Thoracic aorta endothelial cell (primary cell): ENCODE measurements around the gene WFIKKN1. TPM values are rescaled to one million over a fixed set of nuclear protein-coding genes. Genes with fewer than 3 reads are reported as not detected.

Experiments used
- total RNA-seq: library from RNA; depleted of rRNA; stranded (reverse); fragments of >200 nt; gene quantifications from 2 replicates; pipeline ENCODE4 v1.2.3, GENCODE V29; 2012

The WFIKKN1 gene
- total RNA-seq: 0.13 and 0.22 TPM in 2 replicates

DNA sequence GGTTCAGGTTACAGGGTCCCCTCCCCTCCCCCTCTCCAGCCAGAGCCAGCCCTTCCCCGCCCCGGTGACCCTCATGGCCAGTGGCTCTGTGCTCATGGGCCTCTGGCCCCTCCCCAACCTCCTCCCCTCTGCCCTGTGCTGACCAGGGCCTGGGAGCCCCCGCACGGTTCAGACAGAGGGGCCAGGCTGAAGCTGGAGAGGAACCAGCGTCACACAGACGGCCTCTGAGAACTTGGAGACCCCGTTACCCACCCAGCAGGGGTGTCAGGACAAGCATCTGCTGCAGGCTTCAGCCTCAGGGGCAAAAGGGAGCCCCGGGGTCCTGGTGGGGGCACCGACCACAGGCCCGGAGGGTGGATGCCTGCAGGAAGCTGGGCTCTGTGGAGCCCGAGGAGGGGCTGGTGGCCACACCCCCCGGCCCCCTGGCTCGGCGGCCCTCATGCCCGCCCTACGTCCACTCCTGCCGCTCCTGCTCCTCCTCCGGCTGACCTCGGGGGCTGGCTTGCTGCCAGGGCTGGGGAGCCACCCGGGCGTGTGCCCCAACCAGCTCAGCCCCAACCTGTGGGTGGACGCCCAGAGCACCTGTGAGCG lies at the start of gene WFIKKN1:
WFIKKN1 (plus strand) TSS at position 171 of the 591 bp plus-strand sequence; CDS start at position 440, 269 bp downstream.

DNA sequence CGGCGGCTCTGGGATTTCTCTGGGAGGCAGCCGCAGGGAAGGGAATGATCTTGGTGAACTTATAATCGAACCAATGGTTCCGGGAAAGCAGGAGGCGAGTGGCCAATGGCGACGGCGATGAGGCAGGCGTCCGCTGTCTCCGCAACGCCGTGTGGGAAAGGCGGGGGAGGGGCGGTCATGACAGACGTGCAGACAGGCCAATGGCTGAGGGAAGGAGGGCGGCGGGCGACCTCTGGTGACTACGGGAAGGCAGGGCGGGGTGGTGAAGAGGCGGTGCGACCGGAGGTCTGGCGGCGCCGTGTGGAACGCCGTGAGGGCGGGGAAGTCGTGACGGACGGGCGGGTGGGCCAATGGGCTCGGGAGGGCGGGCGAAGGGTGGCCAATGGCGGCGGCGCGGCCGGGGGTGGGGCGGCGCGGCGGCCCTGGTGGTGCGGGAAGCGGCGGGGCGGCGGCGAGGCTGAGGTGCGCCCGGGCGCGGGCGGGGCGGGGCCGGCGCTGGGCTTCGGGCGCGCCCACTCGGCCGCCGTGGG lies 41.1 kb upstream of the WFIKKN1 start, which contains the start of gene RAB40C:
RAB40C (plus strand) TSS at position 409 of the 530 bp plus-strand sequence. CDS start 226 bp downstream, outside the sequence.

DNA sequence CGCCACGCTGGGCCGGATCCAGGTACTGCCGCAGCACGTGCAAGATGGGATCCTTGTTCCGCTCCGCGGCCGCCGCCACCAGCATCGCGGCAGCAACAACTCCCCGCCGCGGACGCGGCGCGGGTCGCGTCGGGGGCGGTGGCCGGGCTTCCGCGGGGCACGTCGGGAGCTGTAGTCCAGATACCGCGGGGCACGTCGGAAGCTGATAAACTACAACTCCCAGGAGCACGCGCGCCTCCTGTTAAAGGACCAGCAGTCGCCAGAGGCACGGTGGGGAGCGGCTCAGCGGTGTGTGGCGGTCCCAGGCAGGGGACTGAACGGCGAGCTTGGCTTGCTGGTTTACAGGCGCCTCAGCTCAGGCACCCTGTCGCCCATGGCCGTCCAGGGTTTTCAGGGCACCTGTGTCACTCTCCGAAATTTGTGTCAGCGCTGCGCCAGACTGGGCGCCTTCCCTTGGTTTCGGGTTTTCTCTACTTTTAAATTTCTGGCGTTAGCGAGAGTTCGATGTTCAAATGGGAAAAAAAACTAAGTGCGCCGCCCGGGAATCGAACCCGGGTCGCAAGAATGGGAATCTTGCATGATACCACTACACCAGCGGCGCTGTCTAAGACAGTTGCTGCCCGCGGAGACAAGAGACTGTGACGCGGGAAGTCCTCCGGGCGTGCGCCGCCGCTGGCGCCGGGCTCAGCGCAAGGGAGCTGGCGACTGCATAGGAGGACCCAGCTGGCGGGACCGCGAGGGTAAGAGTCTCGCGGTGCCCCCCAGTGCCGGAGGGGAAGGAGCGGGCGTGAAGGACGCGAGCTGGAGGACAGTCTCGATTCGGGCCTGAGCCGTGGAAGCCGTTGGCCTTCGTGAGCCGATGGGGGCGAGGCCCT lies 5.7 kb downstream of the WFIKKN1 start, which contains the start of gene METTL26:
METTL26 (minus strand) TSS at position 100 of the 875 bp plus-strand sequence; CDS start at position 85, 15 bp downstream.

GRCh38 chr16:641326-642188 lies 10.8 kb downstream of the WFIKKN1 start, which contains the start of gene MCRIP2:
TSS of gene MCRIP2 (plus strand) at chr16:641828. CDS start at chr16:641992, 164 bp downstream.

DNA sequence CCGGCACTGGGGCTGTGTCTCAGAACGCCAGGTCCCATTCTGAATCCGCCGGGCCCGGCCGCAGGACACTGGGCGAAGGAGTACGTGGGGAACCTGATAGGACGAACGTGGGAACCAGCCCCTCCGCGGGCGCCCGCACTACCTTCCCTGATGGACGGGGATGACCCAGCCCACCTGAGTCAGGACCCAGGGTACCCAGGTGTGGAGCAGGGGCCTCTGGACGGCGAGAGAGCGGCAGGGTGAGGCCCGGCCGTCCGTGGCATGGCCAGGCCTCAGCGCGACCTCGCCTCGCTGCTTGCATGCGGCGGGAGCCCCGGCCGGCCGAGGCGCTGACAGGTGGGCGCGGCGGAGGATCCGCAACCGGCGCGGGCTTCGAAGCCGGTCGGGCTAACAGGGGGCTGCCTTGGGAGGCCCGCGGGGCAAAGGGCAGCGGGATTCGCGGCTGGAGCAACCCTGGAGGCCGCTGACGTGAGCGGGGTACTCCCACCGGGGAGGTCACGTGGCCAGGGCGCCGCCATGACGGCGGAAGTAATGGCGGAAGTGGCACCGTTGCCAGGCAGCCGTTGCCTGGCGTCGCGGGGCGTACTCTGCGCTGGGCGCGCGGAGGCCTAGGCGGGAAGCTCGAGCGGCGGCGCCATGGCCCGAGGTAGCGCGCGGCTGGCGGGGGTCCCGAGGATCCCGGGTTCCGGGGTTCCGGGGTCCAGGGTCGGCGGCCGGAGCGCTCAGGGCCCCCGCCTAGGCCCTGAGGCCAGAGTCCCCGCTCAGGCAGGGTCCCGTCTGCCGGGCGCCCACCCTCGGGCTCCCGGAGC lies 18.2 kb downstream of the WFIKKN1 start, which contains the start of gene WDR90:
WDR90 (plus strand) TSS at position 585 of the 809 bp plus-strand sequence; CDS start at position 637, 52 bp downstream.

DNA sequence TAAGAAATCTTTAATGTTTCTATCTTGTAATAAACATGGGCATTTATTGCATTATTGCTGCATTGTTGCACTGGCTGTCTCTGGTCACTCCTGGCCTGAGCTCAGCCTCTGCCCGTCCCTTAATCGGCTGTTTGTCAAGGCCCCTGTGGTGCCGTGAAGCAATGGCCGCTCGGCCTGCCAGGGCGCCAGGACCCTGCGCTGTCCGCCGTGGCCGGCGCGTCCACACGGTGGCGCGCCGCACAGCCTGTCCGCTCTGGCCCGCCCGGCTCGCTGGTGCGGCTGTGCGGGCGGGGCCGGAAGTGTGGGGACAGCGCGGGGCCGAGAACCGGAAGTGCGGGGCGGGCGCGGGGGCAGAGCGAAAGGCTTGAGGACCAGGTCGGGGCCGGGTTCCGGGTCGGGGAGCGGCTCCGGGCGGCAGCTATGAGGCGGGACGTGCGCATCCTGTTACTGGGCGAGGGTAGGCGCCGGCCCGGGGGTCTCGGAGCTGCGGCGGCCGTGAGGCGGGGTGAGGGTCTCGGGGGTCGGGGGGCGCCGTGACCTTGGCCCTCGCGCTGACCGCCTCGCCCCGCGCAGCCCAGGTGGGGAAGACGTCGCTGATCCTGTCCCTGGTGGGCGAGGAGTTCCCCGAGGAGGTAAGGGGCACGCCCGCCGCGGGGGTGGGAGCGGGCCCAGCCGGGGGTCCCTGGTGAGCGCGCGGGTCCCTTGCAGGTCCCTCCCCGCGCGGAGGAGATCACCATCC lies 37.2 kb downstream of the WFIKKN1 start, which contains the start of gene RHOT2:
RHOT2 (plus strand) TSS at position 353 of the 739 bp plus-strand sequence; CDS start at position 421, 68 bp downstream.

GRCh38 chr16:674968-675883 lies 44.4 kb downstream of the WFIKKN1 start, which contains the start of gene RHBDL1:
TSS of gene RHBDL1 (plus strand) at chr16:675671. CDS start at chr16:675791, 120 bp downstream.

DNA sequence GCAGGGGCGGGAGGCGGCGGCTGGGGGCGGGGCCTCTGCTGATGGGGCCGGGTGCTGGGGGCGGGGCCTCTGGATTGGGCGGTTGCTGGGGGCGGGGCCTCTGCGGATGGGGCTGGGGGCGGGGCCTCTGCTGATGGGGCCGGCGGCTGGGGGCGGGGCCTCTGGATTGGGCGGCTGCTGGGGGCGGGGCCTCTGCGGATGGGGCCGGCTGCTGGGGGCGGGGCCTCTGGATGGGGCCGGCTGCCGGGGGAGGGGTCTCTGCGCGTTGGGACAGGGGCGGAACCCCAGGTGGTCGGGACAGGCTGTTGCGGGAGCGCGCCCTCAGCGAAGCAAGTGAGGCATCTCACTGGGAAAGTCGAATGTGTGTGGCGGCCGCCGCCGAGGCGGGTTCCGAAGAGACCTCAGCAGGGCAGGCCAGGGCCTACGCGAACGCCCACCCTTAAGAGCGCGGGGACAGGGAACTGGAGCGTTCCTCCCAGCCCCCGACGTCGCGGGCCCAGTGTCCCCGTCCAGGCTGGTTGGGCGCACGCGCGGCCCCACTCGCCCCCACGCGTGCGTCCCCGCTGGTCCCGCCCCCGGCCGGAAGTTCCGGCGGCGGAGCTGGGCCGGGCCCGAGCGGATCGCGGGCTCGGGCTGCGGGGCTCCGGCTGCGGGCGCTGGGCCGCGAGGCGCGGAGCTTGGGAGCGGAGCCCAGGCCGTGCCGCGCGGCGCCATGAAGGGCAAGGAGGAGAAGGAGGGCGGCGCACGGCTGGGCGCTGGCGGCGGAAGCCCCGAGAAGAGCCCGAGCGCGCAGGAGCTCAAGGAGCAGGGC lies 49.2 kb downstream of the WFIKKN1 start, which contains the start of gene STUB1:
STUB1 (plus strand) TSS at position 597 of the 811 bp plus-strand sequence; CDS start at position 713, 116 bp downstream.

Other genes starting within 250 kb of the WFIKKN1 start
- gene PGAP6, start 249.0 kb upstream of the WFIKKN1 start, total RNA-seq: 56.7 and 57.8 TPM in 2 replicates
- 71.9 and 83.6 TPM in 2 replicates for gene NME4, start 233.8 kb upstream of the WFIKKN1 start, total RNA-seq
- 12.2 and 16.1 TPM in 2 replicates for gene DECR2, start 229.1 kb upstream of the WFIKKN1 start, total RNA-seq
- 34.2 and 39.8 TPM in 2 replicates for gene RAB11FIP3, start 205.3 kb upstream of the WFIKKN1 start, total RNA-seq
- 42.2 and 70.2 TPM in 2 replicates for gene CAPN15, start 103.3 kb upstream of the WFIKKN1 start, total RNA-seq
- gene PRR35, start 70.6 kb upstream of the WFIKKN1 start, total RNA-seq: 0.07 TPM in 1 of 2 replicates, not detected in the other
- gene NHLRC4, start 64.0 kb upstream of the WFIKKN1 start, total RNA-seq: 0.86 and 1.1 TPM in 2 replicates
- 24.9 and 30.7 TPM in 2 replicates for gene PIGQ, start 61.0 kb upstream of the WFIKKN1 start, total RNA-seq
- gene RAB40C, start 40.9 kb upstream of the WFIKKN1 start, total RNA-seq: 11.2 and 13.9 TPM in 2 replicates
- gene METTL26, start 5.3 kb downstream of the WFIKKN1 start, total RNA-seq: 87.8 and 119 TPM in 2 replicates
- gene MCRIP2, start 10.8 kb downstream of the WFIKKN1 start, total RNA-seq: 14.1 TPM in 2 replicates
- gene WDR90, start 18.4 kb downstream of the WFIKKN1 start, total RNA-seq: 14.6 and 26.4 TPM in 2 replicates
- 42.6 and 43.9 TPM in 2 replicates for gene RHOT2, start 37.1 kb downstream of the WFIKKN1 start, total RNA-seq
- gene RHBDL1, start 44.7 kb downstream of the WFIKKN1 start, total RNA-seq: 0.27 and 0.29 TPM in 2 replicates
- 77.6 and 98.1 TPM in 2 replicates for gene STUB1, start 49.4 kb downstream of the WFIKKN1 start, total RNA-seq
- gene JMJD8, start 53.3 kb downstream of the WFIKKN1 start, total RNA-seq: 34.8 and 47.0 TPM in 2 replicates
- gene WDR24, start 59.4 kb downstream of the WFIKKN1 start, total RNA-seq: 6.4 and 8.0 TPM in 2 replicates
- gene FBXL16, start 74.8 kb downstream of the WFIKKN1 start, total RNA-seq: 0.65 and 0.66 TPM in 2 replicates
- 9.4 and 18.7 TPM in 2 replicates for gene METRN, start 84.1 kb downstream of the WFIKKN1 start, total RNA-seq
- 23.0 and 32.0 TPM in 2 replicates for gene ANTKMT, start 90.2 kb downstream of the WFIKKN1 start, total RNA-seq
- gene CCDC78, start 95.5 kb downstream of the WFIKKN1 start, total RNA-seq: 0.93 and 1.0 TPM in 2 replicates
- gene HAGHL, start 96.1 kb downstream of the WFIKKN1 start, total RNA-seq: 5.6 and 7.7 TPM in 2 replicates
- 24.5 and 28.3 TPM in 2 replicates for gene CIAO3, start 110.0 kb downstream of the WFIKKN1 start, total RNA-seq
- not detected in 2 replicates for gene MSLN, start 129.7 kb downstream of the WFIKKN1 start, total RNA-seq
- gene RPUSD1, start 157.4 kb downstream of the WFIKKN1 start, total RNA-seq: 31.8 and 38.6 TPM in 2 replicates
- 22.1 and 49.1 TPM in 2 replicates for gene CHTF18, start 157.6 kb downstream of the WFIKKN1 start, total RNA-seq
- not detected in 2 replicates for gene GNG13, start 169.7 kb downstream of the WFIKKN1 start, total RNA-seq